ENCODE data around the gene LMTK3. TPM values are rescaled to one million over a fixed set of nuclear protein-coding genes. Genes with fewer than 3 reads are reported as not detected.

The LMTK3 gene
- total RNA-seq, 1 donor from 2014 or later: 2.9 TPM

DNA sequence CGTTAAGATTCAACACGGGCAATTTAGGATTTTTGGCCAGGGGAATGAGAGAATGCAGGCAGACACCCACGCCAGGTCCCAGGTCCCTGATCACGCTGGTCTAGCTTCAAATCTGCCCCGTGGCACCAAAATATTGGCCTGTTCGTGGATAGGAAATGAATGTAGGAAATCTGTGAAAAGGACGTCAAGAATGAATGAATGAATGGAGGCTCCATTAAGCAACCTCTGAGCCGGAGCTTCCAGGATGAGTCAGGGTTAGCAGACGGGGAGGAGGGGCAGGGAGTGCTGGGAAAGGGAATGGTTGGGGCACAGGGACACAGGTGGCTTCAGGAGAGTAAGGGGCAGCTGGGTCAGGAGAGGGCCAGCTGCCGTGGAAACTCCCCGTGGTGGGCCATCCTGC lies 44.5 kb upstream of the LMTK3 start:
- TF ChIP-seq, protein P1, sequence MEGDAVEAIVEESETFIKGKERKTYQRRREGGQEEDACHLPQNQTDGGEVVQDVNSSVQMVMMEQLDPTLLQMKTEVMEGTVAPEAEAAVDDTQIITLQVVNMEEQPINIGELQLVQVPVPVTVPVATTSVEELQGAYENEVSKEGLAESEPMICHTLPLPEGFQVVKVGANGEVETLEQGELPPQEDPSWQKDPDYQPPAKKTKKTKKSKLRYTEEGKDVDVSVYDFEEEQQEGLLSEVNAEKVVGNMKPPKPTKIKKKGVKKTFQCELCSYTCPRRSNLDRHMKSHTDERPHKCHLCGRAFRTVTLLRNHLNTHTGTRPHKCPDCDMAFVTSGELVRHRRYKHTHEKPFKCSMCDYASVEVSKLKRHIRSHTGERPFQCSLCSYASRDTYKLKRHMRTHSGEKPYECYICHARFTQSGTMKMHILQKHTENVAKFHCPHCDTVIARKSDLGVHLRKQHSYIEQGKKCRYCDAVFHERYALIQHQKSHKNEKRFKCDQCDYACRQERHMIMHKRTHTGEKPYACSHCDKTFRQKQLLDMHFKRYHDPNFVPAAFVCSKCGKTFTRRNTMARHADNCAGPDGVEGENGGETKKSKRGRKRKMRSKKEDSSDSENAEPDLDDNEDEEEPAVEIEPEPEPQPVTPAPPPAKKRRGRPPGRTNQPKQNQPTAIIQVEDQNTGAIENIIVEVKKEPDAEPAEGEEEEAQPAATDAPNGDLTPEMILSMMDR (IDR thresholded peaks at IDR 0.05; ENCODE audit: insufficient read depth, low read length, poor library complexity, severe bottlenecking): no peak
- H3K36me3 ChIP-seq (ENCODE audit: control insufficient read depth, insufficient read depth, low read length): no peaks in the 10 kb centered on the region
- no peaks in the 10 kb centered on the region for H3K27me3 ChIP-seq (ENCODE audit: control insufficient read depth, insufficient read depth, low read length)
- no peak overlapping the region for H3K4me3 ChIP-seq (ENCODE audit: low read depth, low read length)
- DNase-seq (ENCODE audit: low read depth): no peak

DNA sequence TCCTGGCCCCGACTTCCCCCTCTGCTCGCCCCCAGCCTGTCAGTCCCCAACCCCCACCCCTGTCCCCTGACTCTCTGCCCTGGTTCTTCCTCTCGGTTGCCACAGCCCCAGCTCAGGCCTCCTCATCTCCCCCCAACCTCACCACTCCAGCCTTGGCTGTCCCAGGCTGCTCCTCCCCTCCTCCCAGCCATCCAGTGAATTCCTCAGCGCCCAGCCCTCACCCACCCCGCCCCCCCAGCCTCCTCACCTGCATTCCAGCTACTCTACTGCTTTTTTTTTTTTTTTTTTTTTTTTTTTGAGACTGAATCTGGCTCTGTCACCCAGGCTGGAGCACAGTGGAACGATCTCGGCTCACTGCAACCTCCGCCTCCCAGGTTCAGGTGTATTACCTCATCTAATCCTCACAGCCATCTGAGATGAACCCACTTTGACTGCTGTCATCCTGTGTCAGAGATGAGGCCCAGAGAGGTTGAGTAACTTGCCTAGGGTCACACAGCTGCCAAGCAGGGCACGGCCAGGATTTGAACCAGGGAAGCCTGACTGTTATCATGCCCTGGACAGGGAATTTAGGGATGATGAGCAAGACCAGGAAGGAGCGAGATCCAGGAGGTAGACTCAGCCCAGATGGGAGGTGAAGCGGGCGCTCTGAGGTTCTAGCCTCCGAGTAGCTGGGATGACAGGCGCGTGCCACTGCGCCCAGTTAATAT lies 42.9 kb upstream of the LMTK3 start:
- TF ChIP-seq, protein P1 (IDR thresholded peaks at IDR 0.05; ENCODE audit: insufficient read depth, low read length, poor library complexity, severe bottlenecking): no peak
- Histone ChIP-seq H3K4me3 (ENCODE audit: low read depth, low read length) (no peak overlapping the region), H3K27me3 (ENCODE audit: control insufficient read depth, insufficient read depth, low read length) (no peaks in the 10 kb centered on the region), H3K36me3 (ENCODE audit: control insufficient read depth, insufficient read depth, low read length) (no peaks in the 10 kb centered on the region)
- no peak for DNase-seq (ENCODE audit: low read depth)

DNA sequence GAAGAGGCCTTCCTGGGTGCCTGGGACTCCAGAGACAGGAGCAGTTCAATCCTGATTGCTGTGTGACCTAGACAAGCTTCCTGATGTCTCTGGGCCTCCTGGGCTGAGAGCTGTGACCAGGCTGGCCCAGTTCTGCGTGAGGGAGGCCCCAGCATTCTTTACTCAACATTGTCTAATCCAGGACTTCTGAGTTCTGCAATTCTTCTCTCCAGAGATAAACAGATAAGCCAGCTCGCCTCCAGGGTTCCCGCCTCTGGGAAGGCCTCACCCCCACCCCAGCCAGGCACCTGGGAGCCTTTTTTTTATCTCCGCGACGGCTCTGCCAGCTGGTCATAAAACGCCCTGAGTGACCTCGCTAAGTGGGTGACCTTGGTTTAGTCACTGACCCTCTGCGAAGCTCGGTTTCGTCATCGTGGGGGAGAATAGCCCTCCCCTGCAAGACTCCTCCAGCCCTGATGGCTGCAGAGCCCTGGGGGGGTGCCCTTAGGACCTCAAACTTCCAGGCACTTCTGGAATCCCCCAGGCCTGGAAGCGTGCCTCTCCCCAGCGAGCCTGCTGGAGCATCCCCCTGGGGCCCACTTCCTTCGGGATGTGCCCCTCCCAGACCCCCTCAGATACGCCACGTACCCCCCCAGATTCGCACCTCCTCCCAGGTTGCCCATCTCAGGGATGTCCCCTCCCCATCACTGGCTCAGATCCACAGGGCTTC lies 42.2 kb upstream of the LMTK3 start:
- Histone ChIP-seq H3K27me3 (ENCODE audit: control insufficient read depth, insufficient read depth, low read length) (peaks cover 2% of the 10 kb centered on the region), H3K4me3 (ENCODE audit: low read depth, low read length) (no peak overlapping the region), H3K36me3 (ENCODE audit: control insufficient read depth, insufficient read depth, low read length) (no peaks in the 10 kb centered on the region)
- TF ChIP-seq, protein P1 (IDR thresholded peaks at IDR 0.05; ENCODE audit: insufficient read depth, low read length, poor library complexity, severe bottlenecking): no peak
- no peak for DNase-seq (ENCODE audit: low read depth)

DNA sequence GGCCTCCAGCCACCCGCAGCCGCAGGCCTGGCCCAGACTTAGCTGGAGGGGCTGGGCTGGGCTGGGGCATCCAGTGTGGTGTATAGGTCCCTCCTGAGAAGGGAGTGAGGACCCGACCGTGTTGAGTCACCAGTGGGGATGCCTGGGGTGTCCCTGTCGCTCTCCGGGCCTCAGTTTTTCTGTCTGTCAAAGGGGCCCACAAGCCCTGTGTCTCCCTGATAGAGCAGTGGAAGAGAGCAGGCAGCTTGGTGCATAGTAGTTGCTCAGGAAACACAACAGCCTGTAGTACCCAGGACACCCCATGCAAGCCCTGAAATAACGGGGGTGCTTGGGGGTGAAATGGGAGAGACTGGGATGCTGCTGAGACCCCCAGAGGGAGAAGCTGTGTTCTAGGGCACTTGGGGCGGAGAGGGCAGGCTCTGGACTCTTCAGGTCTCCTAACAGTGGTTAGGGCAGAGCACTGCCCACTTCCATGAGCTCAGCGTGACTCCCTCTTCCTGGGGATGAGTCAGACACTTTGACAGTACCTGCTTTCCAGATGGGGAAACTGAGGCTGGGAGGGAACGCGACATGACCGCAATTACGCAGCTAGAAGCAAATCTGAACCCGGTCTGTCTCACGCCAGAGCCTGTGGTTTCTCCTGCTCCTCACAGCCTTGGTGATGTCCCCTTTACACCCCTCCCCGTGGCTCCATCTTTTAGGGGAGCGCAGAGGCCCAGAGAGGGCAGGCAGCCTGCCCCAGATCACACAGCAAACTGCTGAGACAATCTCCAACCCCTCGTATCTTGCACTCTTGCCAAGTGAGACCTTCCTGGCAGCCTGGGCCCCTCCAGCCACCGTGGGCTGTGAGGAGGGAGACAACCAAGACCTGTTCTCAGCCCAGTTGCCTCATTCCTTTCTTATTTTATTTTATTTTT lies 41.0 kb upstream of the LMTK3 start:
- Histone ChIP-seq H3K36me3 (ENCODE audit: control insufficient read depth, insufficient read depth, low read length) (no peaks in the 10 kb centered on the region), H3K27me3 (ENCODE audit: control insufficient read depth, insufficient read depth, low read length) (peaks cover 2% of the 10 kb centered on the region), H3K4me3 (ENCODE audit: low read depth, low read length) (no peak overlapping the region)
- DNase-seq (ENCODE audit: low read depth): no peak
- TF ChIP-seq, protein P1 (IDR thresholded peaks at IDR 0.05; ENCODE audit: insufficient read depth, low read length, poor library complexity, severe bottlenecking): no peak

DNA sequence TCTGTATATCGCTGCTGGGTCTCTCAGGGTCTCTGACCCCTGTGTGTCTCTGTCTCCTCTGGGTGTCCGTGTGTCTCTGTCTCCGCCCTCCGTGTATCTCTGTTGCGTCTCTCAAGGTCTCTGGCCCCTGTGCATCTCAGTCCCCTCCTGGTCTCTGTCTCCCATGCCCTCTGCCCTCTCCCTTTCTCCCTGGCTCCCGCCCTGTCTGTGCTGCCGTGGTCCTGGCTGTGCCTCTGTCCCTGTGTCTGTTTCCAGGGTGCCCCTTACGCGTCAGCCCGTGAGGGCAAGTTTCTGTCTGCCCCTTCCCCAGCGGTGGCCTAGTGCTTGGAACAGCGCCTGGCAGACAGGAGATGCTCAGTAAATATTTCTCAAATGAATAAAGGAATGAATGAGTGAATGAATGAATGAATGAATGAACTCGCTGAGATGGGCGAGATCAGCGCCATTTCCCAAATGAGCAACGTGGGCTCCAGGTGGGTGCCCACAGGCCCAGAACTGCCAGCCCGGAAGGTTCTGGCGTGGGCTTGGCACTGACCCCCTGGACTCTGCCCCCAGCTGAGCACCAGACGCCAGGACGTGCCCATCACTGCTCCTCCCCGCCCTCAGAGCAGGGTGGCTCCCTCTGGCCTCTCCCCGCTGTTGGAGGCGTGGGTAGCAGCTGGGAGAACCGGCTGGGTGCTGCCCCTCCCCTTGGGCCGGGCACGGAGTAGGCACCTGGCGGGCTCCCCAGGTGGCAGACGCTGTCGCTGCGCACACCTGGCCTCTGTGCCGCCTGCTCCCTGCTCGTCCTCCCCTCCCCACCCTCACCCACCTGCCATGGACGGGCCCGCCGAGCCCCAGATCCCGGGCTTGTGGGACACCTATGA lies 40.0 kb upstream of the LMTK3 start, which contains the start of gene SULT2B1:
TSS of gene SULT2B1 (plus strand) at position 736 of the 866 bp plus-strand sequence. CDS start at position 817, 81 bp downstream.
- DNase-seq (ENCODE audit: low read depth): no peak
- TF ChIP-seq, protein P1 (IDR thresholded peaks at IDR 0.05; ENCODE audit: insufficient read depth, low read length, poor library complexity, severe bottlenecking): no peak
- Histone ChIP-seq H3K36me3 (ENCODE audit: control insufficient read depth, insufficient read depth, low read length) (no peaks in the 10 kb centered on the region), H3K4me3 (ENCODE audit: low read depth, low read length) (no peak within 1 kb of the TSS), H3K27me3 (ENCODE audit: control insufficient read depth, insufficient read depth, low read length) (peaks cover 2% of the 10 kb centered on the region)
